Erythroblast (primary cell): ENCODE results near the gene FTO.

Source experiments
- GATA1 ChIP-seq: IDR thresholded peaks from 2 replicates; pipeline ENCODE4 v1.6.1; 2011; ENCODE audit warnings: low read depth, mild to moderate bottlenecking, control low read depth, low read length, moderate library complexity
- POLR2A ChIP-seq: IDR thresholded peaks from 2 replicates; pipeline ENCODE4 v1.6.1; 2011; ENCODE audit warnings: mild to moderate bottlenecking, low read length

GRCh38 chr16:53908731-53909130 is 204.8 kb downstream of the FTO start:
- no peak for TF ChIP-seq POLR2A
- no peak for TF ChIP-seq GATA1
